Cardiac fibroblast (primary cell): ENCODE results near the gene SLC39A11.
A peak's percentile ranks its signal among the peaks of the same experiment; 100 is the strongest.

Source experiments
- DNase-seq, 2 donors: peaks; one replicate each; pipeline versions ENCODE4 v3.0.0 to v3.0.0-alpha.2; 2010; ENCODE audit warnings: low read depth in 2 of 2
- H3K4me3 ChIP-seq, 2 donors: replicated peaks in 1 of 2; 1 replicate in 1 of 2; 2 replicates in 1 of 2; pipeline ENCODE4 v1.5.1; 2011; ENCODE audit warnings: low read depth in 2 of 2, low read length in 2 of 2, mild to moderate bottlenecking in 2 of 2, moderate library complexity in 1 of 2
- CTCF ChIP-seq: IDR thresholded peaks from one replicate; pipeline ENCODE4 v1.5.1; 2011; ENCODE audit warnings: low read depth, mild to moderate bottlenecking, low read length, inconsistent platforms

The SLC39A11 gene

DNA sequence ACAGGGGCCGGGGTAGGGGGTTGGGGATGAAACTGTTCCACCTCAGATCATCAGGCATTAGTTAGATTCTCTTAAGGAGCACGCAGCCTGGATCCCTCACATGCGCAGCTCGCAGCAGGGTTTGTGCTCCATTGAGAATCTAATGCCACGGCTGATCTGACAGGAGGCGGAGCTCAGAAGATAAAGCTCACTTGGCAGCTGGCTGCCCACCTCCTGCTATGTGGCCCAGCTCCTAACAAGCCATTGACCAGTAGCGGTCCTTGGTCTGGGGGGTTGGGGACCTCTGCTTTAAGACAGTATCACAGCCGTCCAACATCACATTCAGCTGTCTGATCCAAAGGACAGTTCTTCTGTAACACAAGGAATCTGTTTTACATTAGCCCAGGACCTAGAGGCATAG lies 62.5 kb downstream of the SLC39A11 start:
- no peak for TF ChIP-seq CTCF
- no peak overlapping the region for H3K4me3 ChIP-seq
- no peak for DNase-seq

GRCh38 chr17:73029021-73029420 lies 63.5 kb downstream of the SLC39A11 start:
- TF ChIP-seq CTCF: no peak
- no peak for DNase-seq
- no peak overlapping the region for H3K4me3 ChIP-seq

DNA sequence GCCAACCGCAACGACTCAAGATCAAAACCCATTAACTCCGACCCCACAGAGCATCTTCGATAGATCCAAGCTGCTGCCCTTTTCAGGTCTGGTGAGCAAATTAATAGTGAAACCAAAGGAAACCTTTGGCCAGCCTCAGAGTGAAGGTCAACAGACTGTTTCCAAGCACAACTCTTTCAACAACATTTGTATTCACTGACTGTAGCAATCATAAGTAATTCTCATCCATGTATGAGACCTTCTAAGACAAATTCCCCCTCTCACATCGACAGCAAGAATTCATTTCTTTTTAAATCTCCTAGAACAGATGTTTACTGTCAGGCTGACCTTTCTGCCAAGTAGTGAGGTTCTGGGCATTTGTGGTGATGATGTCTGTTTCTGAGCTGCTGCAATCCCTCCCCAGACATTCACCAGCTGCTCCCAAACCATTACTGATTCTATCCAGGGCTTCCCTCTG lies 64.2 kb downstream of the SLC39A11 start:
- DNase-seq: peak; percentile 22 to 89
- H3K4me3 ChIP-seq: no peak overlapping the region
- TF ChIP-seq CTCF: no peak

DNA sequence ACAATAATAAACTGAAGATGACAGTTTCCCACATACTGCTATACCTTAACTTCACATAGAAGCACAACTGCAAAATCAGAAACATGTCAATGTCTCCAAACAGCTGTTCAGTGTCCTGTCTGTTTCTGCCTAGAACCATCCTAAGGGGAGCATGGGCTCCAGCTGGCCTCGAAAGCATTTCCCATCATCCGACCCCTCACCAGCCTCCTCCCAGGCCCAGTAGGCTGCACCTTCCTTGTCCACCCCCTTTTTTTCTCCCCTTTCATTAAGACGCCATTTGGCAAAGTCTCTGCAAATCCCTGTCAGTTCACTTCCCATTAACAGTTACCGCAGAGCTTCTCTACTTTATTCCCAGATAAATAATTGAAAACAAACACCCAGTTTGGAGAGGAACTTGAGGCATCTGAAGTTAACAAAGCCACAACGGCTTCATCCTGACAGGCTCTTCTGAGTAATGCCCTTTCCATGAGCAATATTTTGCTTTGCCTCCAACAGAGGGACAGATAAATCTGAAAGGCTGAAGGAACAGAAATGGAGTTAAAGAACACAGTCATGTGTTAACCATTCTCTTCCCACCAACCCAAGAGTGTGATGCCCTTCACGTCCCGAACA lies 65.3 kb downstream of the SLC39A11 start:
- H3K4me3 ChIP-seq: no peak overlapping the region
- DNase-seq: peak in 1 of 2 donors; percentile 60
- no peak for TF ChIP-seq CTCF

DNA sequence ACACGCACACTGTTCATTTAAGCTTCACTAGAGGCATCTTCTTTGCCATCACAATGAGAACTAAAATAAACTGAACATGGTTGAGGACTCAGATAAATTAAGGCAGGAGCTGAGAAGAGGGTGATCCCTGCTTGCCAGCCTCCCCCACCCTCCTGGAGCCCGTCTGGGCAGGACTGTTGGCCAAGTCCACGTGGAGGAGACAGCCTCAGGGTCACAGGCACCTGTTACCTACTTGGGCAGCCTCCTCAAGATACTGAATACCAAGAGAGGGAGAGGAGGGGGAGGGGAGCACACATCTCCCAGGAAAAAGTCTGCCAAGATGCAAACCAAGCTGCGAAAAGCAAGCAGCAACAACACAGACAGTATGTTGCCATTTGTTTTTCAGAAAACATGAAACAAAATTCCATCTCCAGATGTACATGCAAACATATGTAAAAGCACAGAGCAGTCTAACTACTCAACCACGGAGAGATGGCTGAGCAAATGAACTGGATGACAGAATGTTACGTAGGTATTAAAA lies 67.4 kb downstream of the SLC39A11 start:
- TF ChIP-seq CTCF: no peak
- DNase-seq: no peak
- H3K4me3 ChIP-seq: no peak overlapping the region

DNA sequence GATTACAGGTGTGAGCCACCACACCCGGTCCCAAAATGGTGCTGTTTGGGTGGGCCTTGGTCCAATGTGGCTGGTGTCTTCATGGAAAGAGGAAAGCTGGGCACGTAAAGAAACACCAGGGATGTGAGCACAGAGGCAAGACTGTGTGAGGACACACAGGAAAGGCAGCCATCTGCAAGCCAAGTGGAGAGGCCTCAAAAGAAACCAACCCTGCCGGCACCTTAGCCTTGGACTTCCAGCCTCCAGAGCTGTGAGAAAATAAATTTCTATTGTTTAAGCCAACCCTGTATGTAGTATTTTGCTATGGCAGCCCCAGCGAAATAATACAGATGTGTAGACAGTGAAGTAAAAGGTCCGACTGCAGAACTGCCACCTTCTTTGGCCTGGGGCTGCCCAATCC lies 68.7 kb downstream of the SLC39A11 start:
- DNase-seq: no peak
- no peak for TF ChIP-seq CTCF
- no peak overlapping the region for H3K4me3 ChIP-seq

DNA sequence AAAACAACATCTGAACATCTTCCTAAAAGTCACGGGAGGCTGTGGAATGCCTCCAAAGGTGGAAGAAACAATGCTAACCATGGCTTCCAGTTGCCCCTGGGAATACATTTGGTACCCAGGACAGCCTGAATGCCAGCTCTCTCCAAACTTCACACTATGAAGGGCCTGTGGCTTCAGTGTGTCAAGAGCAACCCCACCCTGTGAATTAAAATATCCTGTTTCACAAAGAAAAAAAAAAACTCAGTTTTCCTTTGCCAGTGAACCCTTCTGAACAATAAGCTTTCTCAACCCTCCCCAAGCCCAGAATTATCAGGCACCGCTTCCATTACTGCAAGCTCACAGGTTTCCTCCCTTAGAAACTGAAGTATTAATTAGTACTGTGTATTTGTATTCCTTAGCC lies 69.8 kb downstream of the SLC39A11 start:
- no peak for TF ChIP-seq CTCF
- DNase-seq: no peak
- no peak overlapping the region for H3K4me3 ChIP-seq
